Measurements from ENCODE around the gene KDM2A.

The KDM2A gene

DNA sequence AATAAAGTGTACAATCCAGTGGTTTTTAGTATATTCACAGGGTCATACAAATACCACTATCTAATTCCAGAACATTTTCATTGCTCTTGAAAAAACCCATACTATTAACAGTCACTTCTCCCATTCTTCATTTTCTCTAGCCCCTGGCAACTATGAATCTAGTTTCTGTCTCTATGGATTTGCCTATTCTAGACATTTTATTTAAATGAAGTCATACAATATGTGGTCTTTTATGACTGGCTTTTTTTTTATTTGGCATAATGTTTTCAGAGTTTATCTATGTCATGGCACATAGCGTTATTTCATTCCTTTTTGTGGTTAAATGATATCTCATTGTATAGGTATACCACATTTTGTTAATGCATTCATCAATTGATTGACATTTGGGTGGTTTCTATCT is 59.4 kb downstream of the KDM2A start:
- TF ChIP-seq ZNF16 (tag by site-specific recombination; IDR thresholded peaks at IDR 0.05; ENCODE audit: low read depth) (no peak), KLF9 (tag by site-specific recombination; IDR thresholded peaks at IDR 0.05; ENCODE audit: low read depth) (no peak), ZNF138 (tag by site-specific recombination; IDR thresholded peaks at IDR 0.05; ENCODE audit: borderline replicate concordance) (no peak), ZBTB21 (tag by site-specific recombination; IDR thresholded peaks at IDR 0.05) (no peak), ZNF221 (tag by site-specific recombination; IDR thresholded peaks at IDR 0.05; ENCODE audit: borderline replicate concordance) (no peak), ZNF19 (tag by site-specific recombination; IDR thresholded peaks at IDR 0.05; ENCODE audit: low read depth) (no peak), ZNF354C (tag by site-specific recombination; IDR thresholded peaks at IDR 0.05; ENCODE audit: borderline replicate concordance, low read depth) (no peak), ZNF658 (tag by site-specific recombination; IDR thresholded peaks at IDR 0.05) (no peak), ZSCAN30 (tag by site-specific recombination; IDR thresholded peaks at IDR 0.05) (no peak), ZNF677 (tag by site-specific recombination; IDR thresholded peaks at IDR 0.05) (no peak), ZNF785 (tag by site-specific recombination; IDR thresholded peaks at IDR 0.05) (no peak), ZNF341 (tag by site-specific recombination; IDR thresholded peaks at IDR 0.05; ENCODE audit: low read depth) (no peak), ZNF37A (tag by site-specific recombination; IDR thresholded peaks at IDR 0.05) (no peak)
- TF ChIP-seq, protein P1, sequence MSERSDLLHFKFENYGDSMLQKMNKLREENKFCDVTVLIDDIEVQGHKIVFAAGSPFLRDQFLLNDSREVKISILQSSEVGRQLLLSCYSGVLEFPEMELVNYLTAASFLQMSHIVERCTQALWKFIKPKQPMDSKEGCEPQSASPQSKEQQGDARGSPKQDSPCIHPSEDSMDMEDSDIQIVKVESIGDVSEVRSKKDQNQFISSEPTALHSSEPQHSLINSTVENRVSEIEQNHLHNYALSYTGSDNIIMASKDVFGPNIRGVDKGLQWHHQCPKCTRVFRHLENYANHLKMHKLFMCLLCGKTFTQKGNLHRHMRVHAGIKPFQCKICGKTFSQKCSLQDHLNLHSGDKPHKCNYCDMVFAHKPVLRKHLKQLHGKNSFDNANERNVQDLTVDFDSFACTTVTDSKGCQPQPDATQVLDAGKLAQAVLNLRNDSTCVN (tag by site-specific recombination; optimal IDR thresholded peaks at IDR 0.05): no peak
- TF ChIP-seq, protein P2, sequence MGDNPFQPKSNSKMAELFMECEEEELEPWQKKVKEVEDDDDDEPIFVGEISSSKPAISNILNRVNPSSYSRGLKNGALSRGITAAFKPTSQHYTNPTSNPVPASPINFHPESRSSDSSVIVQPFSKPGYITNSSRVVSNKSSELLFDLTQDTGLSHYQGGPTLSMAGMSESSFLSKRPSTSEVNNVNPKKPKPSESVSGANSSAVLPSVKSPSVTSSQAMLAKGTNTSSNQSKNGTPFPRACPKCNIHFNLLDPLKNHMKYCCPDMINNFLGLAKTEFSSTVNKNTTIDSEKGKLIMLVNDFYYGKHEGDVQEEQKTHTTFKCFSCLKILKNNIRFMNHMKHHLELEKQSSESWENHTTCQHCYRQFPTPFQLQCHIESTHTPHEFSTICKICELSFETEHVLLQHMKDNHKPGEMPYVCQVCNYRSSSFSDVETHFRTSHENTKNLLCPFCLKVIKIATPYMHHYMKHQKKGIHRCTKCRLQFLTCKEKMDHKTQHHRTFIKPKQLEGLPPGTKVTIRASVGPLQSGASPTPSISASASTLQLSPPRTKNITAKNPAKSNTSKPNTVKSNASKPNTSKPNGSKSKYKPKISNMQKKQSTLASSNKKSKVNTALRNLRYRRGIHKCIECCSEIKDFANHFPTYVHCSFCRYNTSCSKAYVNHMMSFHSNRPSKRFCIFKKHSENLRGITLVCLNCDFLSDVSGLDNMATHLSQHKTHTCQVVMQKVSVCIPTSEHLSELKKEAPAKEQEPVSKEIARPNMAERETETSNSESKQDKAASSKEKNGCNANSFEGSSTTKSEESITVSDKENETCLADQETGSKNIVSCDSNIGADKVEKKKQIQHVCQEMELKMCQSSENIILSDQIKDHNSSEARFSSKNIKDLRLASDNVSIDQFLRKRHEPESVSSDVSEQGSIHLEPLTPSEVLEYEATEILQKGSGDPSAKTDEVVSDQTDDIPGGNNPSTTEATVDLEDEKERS (tag by site-specific recombination; IDR thresholded peaks at IDR 0.05): no peak
- TF ChIP-seq, protein P3, sequence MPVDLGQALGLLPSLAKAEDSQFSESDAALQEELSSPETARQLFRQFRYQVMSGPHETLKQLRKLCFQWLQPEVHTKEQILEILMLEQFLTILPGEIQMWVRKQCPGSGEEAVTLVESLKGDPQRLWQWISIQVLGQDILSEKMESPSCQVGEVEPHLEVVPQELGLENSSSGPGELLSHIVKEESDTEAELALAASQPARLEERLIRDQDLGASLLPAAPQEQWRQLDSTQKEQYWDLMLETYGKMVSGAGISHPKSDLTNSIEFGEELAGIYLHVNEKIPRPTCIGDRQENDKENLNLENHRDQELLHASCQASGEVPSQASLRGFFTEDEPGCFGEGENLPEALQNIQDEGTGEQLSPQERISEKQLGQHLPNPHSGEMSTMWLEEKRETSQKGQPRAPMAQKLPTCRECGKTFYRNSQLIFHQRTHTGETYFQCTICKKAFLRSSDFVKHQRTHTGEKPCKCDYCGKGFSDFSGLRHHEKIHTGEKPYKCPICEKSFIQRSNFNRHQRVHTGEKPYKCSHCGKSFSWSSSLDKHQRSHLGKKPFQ (tag by site-specific recombination; IDR thresholded peaks at IDR 0.05): no peak
- TF ChIP-seq, protein P4, sequence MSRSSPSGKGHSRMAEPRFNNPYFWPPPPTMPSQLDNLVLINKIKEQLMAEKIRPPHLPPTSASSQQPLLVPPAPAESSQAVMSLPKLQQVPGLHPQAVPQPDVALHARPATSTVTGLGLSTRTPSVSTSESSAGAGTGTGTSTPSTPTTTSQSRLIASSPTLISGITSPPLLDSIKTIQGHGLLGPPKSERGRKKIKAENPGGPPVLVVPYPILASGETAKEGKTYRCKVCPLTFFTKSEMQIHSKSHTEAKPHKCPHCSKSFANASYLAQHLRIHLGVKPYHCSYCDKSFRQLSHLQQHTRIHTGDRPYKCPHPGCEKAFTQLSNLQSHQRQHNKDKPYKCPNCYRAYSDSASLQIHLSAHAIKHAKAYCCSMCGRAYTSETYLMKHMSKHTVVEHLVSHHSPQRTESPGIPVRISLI (tag by site-specific recombination; IDR thresholded peaks at IDR 0.05): no peak
- TF ChIP-seq, protein P5, sequence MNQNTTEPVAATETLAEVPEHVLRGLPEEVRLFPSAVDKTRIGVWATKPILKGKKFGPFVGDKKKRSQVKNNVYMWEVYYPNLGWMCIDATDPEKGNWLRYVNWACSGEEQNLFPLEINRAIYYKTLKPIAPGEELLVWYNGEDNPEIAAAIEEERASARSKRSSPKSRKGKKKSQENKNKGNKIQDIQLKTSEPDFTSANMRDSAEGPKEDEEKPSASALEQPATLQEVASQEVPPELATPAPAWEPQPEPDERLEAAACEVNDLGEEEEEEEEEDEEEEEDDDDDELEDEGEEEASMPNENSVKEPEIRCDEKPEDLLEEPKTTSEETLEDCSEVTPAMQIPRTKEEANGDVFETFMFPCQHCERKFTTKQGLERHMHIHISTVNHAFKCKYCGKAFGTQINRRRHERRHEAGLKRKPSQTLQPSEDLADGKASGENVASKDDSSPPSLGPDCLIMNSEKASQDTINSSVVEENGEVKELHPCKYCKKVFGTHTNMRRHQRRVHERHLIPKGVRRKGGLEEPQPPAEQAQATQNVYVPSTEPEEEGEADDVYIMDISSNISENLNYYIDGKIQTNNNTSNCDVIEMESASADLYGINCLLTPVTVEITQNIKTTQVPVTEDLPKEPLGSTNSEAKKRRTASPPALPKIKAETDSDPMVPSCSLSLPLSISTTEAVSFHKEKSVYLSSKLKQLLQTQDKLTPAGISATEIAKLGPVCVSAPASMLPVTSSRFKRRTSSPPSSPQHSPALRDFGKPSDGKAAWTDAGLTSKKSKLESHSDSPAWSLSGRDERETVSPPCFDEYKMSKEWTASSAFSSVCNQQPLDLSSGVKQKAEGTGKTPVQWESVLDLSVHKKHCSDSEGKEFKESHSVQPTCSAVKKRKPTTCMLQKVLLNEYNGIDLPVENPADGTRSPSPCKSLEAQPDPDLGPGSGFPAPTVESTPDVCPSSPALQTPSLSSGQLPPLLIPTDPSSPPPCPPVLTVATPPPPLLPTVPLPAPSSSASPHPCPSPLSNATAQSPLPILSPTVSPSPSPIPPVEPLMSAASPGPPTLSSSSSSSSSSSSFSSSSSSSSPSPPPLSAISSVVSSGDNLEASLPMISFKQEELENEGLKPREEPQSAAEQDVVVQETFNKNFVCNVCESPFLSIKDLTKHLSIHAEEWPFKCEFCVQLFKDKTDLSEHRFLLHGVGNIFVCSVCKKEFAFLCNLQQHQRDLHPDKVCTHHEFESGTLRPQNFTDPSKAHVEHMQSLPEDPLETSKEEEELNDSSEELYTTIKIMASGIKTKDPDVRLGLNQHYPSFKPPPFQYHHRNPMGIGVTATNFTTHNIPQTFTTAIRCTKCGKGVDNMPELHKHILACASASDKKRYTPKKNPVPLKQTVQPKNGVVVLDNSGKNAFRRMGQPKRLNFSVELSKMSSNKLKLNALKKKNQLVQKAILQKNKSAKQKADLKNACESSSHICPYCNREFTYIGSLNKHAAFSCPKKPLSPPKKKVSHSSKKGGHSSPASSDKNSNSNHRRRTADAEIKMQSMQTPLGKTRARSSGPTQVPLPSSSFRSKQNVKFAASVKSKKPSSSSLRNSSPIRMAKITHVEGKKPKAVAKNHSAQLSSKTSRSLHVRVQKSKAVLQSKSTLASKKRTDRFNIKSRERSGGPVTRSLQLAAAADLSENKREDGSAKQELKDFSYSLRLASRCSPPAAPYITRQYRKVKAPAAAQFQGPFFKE (tag by site-specific recombination; IDR thresholded peaks at IDR 0.05; ENCODE audit: borderline replicate concordance): no peak
- POLR2A ChIA-PET: no interaction called here
- H3K9me3 ChIP-seq (ENCODE audit: control insufficient read depth, insufficient read depth, low read depth, low read length): no peaks in the 10 kb centered on the region

More for the DNA sequence above, 59.4 kb downstream of the KDM2A start:
- Histone ChIP-seq H3K36me3 (ENCODE audit: control insufficient read depth in 2 of 2, insufficient read depth in 1 of 2, low read length in 2 of 2) (peaks cover 5 to 20% of the 10 kb centered on the region in 2 experiments), H3K4me3 (ENCODE audit: low read depth, low read length) (no peak overlapping the region), H3K4me1 (ENCODE audit: control insufficient read depth, insufficient read depth, low read length) (no peaks in the 10 kb centered on the region), H3K27ac (ENCODE audit: extremely low read depth, low read depth, low read length) (no peak overlapping the region)
- CTCF ChIA-PET: no interaction called here
